HPDE6-E6E7 (cell line): ENCODE results near the gene ALCAM.
A peak's percentile ranks its signal among the peaks of the same experiment; 100 is the strongest.

Experiments
- DNase-seq: peaks from one replicate; pipeline ENCODE4 v3.0.0; 2011; ENCODE audit warnings: missing footprints; ENCODE audit errors: extremely low spot score

The ALCAM gene

GRCh38 chr3:105356396-105356795 lies 10.3 kb upstream of the ALCAM start:
- no peak for DNase-seq

GRCh38 chr3:105356988-105357387 lies 9.7 kb upstream of the ALCAM start:
- no peak for DNase-seq

- no peak for DNase-seq
Observed at GRCh38 chr3:105359098-105359762, 7.5 kb upstream of the ALCAM start.

DNA sequence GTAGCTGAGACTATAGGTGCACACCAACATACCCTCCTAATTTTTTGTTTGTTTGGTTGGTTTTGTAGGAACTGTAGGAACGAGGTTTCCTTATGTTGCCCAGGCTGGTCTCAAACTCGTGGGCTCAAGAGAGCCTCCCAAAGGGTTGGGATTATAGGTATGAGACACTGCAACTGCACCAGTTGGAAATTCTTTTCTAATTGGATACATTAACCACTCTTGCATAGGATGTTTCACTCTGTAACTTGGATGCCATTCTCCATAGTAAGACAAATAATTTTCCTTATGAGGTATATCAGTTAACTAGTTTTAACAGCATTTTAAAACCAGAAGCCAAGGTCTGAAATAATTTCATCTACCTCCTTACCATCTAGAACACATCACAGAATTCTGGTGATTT lies 6.7 kb upstream of the ALCAM start:
- no peak for DNase-seq

- DNase-seq, result no peak
Observed at GRCh38 chr3:105362021-105362665, 4.6 kb upstream of the ALCAM start.

DNA sequence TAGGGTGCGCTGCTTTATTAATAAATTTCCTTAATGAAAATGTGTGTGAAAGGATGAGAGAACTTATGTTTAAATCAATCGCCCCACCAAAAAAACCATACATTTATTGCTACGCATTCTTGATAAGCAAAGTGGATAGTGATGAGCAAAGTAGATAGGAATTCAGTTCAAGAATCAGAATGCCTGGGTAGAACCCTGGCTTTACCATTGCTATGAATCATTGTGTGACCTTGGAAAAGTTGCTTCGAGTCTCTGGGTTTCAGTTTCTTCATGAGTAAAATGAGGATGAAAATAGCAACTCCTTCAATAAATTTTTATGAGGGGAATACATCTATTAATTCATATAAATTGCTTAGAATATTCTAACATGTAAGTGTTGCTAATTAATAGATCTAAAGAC lies 2.6 kb upstream of the ALCAM start:
- no peak for DNase-seq

DNA sequence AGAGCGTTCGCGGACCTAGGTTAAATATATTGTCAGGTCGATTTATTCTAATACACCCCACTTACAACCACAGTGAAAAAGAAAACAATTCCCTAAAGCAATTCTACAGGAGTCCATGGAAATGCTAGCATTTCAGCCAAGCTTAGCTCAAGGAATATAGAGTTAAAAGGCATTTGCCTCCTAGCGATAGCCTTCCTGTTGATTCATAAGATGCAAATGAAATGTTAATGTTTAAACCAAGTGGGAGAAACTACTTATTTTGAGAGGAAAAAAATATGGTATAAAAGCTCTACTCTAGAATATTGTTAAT lies 1.7 kb upstream of the ALCAM start:
- DNase-seq, result no peak

DNA sequence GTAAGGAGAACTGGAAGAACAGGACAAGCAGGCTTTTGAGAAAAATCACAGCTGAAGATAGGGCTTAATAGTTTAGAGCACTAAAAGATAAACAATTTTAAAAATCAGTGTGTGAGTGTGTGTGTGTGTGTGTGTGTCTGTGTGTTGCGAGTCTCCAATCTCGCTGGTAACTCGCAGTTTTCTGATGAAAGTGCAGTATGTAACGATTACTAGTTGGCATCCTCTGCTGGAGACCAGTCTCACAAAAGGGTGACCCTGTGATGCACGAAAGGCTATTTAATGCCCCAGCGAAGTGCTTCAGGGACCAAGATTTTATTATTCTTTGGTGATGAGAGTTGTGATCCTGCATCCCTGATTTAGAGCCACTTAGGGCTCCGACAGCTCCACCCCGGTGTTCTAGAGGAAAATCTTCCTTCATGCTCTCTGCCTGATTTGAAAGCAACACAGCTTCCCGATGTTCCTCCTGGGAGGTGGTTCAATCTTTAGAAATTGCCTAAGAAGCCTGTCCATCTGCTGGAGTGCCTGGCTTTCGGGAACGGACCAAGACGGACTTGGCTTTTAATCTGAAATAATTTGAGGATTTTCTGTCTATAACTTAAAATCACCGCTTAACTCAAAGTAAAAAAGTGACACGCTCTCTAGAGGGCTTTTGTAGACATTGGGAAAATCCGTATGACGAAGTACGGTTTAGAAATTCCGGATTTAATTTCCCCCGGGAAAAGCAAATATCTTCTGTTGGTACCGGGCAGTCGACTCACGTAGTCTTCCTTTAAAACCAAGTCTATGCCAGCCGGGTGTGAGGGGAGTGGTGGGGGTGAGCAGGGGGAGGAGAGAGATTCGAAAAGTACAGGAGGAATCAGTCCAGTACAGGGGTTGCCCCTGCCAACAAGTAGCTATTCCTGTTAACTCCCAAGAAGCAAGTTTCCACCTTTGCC lies 1.1 kb upstream of the ALCAM start:
- no peak for DNase-seq

DNA sequence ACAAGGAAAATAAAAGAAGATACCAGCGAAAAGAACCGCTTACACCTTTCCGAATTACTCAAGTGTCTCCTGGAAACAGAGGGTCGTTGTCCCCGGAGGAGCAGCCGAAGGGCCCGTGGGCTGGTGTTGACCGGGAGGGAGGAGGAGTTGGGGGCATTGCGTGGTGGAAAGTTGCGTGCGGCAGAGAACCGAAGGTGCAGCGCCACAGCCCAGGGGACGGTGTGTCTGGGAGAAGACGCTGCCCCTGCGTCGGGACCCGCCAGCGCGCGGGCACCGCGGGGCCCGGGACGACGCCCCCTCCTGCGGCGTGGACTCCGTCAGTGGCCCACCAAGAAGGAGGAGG lies 325 bp downstream of the ALCAM start:
- DNase-seq, result no peak

- DNase-seq, result no peak
Observed at GRCh38 chr3:105367406-105368213, 901 bp downstream of the ALCAM start.

- DNase-seq, result peak; percentile 66
Observed at GRCh38 chr3:105368566-105369499, 2.1 kb downstream of the ALCAM start.

GRCh38 chr3:105369500-105370371 lies 3.0 kb downstream of the ALCAM start:
- DNase-seq, result no peak

DNA sequence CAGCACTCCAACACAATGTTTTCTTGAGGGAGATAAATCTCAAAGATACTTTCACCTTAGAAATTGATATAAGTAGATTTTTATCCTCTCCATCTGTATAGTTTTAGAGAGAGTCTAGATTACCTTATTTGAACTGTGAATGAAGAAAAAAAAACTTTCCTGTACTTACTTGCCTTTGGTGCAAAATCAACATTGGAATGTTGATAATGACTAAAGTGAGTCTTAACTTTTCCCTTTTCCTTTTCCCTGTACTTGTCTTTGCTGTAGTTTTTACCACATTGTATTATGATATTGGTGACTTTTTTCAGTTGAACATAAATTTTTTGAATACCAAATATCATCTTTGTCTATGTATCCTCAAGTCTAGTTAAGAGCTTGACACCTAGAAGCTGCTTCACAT lies 6.7 kb downstream of the ALCAM start:
- no peak for DNase-seq

- DNase-seq, result no peak
Observed at GRCh38 chr3:105375750-105376511, 9.2 kb downstream of the ALCAM start.

- no peak for DNase-seq
Observed at GRCh38 chr3:105377716-105378115, 11.0 kb downstream of the ALCAM start.

DNA sequence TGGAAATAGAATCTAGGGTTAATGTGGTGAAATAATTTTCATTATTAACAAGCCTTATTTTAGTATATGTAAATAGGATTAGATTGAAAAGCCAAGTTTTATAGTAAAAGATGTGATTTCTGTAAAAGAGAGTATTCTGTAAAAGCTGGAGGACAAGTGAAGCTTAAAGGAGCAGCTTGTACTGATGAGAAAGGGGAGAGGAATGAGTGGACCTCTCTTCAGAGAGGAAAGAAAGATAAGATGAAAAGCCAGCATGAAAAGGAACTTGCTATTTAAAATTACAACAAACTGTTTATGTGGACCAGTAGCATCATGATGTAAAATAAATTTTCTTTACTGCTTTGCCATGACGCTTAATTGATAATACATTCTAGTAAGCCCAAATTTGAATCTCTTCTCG lies 18.5 kb downstream of the ALCAM start:
- DNase-seq, result no peak

DNA sequence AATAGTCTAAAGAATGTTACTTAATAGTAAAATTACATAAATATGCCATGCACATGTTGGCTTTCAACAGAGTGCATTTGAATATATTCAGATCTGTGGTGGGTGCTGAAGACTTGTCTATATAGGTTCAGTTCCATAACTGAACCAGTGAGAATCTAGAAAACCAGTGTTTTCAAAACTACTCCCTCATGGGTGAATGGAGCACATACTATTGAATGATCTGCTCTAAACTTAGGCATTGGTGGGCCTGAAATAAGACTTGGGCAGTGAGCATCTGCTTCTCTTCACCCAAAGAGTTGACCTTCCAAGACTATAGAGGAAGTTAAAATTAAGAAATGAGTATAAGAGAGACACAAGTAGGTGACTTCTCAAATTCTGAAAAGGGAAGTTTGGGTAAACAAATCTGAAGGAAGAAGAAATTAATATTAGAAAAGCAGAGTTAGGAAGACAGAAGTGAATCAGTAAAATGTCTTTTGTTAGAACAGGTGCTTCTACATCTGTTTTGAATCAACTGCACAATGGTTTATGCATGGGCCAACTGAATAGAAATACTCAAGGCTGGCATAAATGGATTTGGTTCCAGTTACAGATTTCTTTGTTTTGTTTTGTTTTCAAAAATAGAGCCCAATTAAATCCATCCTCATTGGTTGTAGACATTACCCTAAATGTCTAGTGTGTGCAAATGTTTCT lies 19.3 kb downstream of the ALCAM start:
- no peak for DNase-seq

DNA sequence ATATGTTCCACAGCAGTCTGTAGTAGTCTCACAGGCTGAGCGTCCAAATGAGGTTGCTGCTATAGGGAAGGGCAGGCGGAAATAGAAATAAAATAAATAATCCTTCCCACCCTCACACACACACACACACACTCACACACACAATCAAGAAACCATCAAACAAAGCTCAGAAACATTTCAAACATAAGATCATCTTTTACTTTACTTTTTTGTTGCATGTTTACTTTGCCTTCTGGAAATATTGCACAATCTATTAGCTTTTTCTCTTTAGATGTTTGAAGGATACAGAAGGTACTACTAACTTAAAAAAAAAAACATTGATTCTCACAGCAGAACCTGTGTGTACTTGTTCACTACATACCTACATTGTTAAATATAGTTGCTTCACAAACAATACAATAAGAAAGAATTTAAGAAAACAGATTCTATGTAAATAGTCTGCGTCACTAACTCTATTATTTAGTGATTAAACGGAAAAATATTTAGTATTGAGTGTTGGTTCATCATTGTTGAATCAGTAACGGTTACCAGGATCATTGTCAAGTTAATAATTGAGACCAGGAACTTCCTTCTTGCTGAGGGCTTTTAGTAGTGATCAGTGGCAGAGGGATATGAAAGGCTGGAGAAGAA lies 20.5 kb downstream of the ALCAM start:
- no peak for DNase-seq
